ENCODE data around the gene GNG12.

GRCh38 chr1:67795179-67795912 is 37.9 kb downstream of the GNG12 start:
- no peak for TF ChIP-seq POLR2A (IDR thresholded peaks at IDR 0.05)
- no peak for TF ChIP-seq POLR2AphosphoS5 (IDR thresholded peaks at IDR 0.05)
